ENCODE results near the gene C1orf174.
"Not testable (repeated sequence)": the region's sequence is repeated elsewhere in the genome, so short reads cannot be mapped to it uniquely, and the experiment has no call there.

Gene C1orf174

GRCh38 chr1:3925256-3925655 lies 25.2 kb upstream of the C1orf174 start:
- DNase-seq, result no peak

- no peak for DNase-seq
Observed at GRCh38 chr1:3924825-3925220, 24.8 kb upstream of the C1orf174 start.

DNA sequence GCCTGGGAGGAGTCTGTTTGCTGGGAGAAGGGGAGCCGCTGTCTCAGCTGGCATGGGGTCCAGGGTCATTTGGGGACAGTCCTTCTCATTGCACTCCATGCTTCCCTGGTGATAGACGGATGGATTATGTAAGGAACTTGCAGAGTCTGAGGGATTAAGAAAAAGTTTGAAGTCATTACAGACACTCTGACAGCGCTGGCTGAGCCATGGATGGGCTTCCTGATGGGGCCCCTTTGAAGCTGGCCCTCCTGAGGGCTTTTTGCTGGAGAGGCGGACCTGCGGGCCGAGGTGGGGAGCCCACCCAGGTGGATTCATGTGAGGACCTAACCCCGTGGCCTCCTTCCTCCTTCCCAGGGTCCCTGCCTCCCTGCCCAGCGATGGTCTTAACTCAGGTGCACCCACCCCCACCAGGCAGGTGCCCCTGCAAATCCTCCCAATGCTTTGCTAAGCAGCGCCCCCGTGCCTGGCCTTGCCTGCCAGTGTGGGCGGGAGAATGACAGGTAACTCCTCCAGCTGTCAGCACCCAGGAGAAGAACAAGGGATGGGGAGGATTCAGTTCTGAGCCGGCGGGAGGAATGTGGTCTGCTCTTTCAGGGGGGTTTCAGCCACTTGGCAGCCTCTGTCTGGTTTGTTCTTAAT lies 24.2 kb upstream of the C1orf174 start:
- no peak for DNase-seq

- no peak for DNase-seq
Observed at GRCh38 chr1:3923378-3924185, 23.5 kb upstream of the C1orf174 start.

DNA sequence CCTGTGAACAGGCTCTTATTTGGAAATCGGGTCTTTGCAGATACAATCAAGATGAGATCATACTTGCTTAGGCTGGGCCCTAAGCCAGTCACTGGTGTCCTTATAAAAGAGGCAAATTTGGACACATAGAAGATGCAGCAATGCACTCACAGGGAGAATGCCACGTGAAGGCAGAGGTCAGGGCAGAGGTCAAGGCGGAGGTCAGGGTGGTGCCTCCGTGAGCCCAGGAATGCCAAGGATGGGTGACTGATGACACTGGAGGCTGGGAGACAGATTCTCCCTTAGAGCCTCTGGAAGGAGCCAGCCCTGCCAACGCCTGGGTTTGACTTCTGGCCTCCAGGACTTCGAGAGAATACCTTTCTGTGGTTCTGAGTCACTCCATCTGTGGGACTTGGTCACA lies 22.8 kb upstream of the C1orf174 start:
- DNase-seq, result no peak

DNA sequence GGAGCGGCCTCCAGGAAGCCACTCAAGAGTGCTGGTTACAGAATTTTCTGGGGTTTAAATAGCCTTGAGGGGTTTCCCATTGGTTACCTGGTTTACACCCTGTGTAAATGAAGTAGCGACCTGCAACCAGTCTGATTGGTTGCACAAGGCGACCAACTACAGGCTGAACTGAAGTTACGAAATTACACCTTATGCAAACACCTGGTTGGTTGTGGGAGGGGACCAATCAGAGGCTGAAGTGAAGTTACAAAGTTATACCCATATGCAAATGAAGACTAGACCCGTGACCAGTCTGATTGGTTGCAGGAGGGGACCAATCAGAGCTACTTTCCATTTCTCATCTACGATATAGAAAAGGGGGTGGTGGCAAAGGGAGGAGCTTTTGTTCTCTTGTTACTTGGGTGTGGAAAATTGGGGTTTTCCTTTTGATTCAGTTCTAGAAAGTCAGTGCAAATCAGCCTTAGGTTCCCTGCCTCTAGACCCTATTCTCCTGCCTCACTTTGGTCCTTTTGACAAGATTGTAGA lies 22.2 kb upstream of the C1orf174 start:
- DNase-seq, result no peak

- no peak for DNase-seq
Observed at GRCh38 chr1:3921765-3922164, 21.7 kb upstream of the C1orf174 start.

GRCh38 chr1:3919706-3920105 lies 19.6 kb upstream of the C1orf174 start:
- DNase-seq, result no peak

DNA sequence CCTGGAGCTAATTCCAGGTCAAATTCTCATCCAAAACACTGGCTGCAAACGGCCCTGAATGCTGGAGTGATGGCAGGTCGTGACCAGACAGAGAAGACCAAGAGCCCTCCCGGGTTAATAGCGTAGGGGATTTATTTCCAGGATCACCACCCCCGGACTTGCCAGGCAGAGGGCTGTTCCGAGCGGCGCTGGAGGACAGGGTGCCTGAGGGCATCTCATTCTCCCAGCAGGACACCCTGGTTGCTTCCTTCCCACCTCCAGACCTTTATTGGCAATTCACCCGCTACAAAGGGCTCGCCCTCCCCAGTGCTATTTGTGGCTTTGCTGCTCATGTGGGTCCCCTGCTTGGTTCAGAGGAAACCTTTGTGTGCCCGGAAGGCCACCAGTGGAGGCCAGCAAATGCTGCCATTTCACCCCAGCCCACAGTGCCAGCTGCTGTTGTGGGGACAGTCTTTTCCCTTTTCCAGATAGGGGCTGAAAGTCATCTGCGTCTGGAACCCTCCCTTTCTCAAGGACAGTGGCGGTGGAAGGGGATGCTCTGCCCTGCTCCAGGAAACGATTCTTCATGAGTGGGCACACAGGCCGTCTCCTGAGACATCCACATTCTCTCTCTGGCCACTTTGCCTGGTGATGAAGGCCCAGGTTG lies 19.0 kb upstream of the C1orf174 start:
- no peak for DNase-seq

- not testable (repeated sequence) for DNase-seq
Observed at GRCh38 chr1:3918359-3918758, 18.3 kb upstream of the C1orf174 start.

GRCh38 chr1:3917761-3918160 lies 17.7 kb upstream of the C1orf174 start:
- no peak for DNase-seq

- no peak for DNase-seq
Observed at GRCh38 chr1:3915551-3916121, 15.6 kb upstream of the C1orf174 start.

DNA sequence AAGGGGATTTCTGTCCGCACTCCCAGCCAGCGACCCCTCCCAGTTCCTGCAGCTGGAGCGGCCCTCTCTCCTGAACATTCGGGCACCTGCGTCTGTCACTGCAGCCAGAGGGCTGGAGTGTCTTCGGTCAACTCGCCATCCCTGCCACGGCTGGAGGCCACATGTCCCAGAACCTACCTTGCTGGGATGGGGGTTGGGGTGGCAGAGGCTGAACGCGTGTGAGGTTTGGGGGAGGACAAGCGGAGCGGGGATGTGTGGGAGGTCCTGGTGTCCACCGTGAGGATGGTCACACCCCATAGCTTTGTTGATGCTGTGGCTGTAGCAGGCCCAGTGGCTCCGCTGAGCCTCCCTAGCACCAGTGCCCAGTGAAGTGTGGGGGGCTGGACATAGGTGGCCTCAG lies 14.8 kb upstream of the C1orf174 start:
- no peak for DNase-seq

DNA sequence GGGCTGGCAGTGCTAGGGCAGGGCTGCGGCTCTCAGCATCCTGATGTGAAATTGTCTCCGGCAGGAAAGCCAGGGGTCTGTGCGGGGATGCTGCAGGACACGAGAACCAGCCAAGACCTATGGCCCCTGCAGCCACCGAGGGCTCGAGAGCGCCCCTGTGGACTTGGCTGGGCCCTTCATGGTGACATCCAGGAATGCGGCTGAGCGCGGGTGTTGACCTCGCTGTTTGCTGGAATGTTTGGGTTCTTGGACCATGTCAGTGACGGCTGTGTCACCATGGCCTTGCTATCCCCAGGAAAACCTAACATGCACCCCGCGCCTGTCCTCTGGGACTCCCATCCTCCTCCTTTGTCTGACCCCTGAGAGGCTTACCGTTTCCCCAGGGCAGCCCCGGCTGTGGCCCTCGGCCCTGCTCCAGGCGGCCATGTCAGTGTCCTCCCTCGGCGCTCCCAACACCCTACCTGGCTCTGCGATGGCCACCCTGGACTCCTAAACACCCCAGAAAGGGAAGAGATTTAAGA lies 14.3 kb upstream of the C1orf174 start:
- DNase-seq, result no peak

- no peak for DNase-seq
Observed at GRCh38 chr1:3912809-3913685, 13.0 kb upstream of the C1orf174 start.

- no peak for DNase-seq
Observed at GRCh38 chr1:3911981-3912808, 12.1 kb upstream of the C1orf174 start.

GRCh38 chr1:3910857-3911845 lies 11.1 kb upstream of the C1orf174 start:
- peak; percentile 68 for DNase-seq

- no peak for DNase-seq
Observed at GRCh38 chr1:3910049-3910731, 10.1 kb upstream of the C1orf174 start.

DNA sequence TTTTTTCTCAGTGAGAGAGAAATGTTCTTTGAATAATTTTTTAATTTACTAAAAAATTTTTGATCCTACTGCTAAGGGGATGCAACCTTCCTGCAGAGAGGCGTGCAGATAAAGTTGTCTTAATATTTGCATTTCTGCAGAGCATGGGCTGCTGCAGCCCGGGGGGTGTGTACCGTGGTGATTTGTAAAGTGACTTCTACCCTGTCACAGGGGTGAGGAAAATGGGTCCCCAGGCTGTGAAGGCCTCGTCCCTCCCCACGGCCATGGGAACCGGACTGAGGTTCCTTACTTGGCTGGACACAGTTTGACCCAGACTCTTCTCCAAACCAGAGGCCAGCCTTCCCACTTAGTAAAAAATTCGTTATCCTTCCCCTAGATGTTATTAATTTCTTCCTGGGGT lies 9.5 kb upstream of the C1orf174 start:
- DNase-seq, result no peak

All from activated T-cell treated with anti-CD3 and anti-CD28 coated beads for 4 hours (primary cell).